ENCODE data around the gene TMEFF2.

- TF ChIP-seq POLR2A (IDR thresholded peaks at IDR 0.05; ENCODE audit: low read depth, low read length), result no peak
- TF ChIP-seq POLR2AphosphoS5 (IDR thresholded peaks at IDR 0.05; ENCODE audit: low read depth, low read length), result no peak
- TF ChIP-seq TAF1 (IDR thresholded peaks at IDR 0.05; ENCODE audit: low read depth, low read length), result no peak
- no peak for TF ChIP-seq PAX5 (IDR thresholded peaks at IDR 0.05; ENCODE audit: insufficient read depth, low read length, severe bottlenecking)
Measured at GRCh38 chr2:192155511-192156118, 39.1 kb downstream of the TMEFF2 start.

Data from GM12891 (cell line).